ENCODE results near the gene LPAR3. TPM values are rescaled to one million over a fixed set of nuclear protein-coding genes. Genes with fewer than 3 reads are reported as not detected.

LPAR3 gene
- total RNA-seq, 2 experiments from 2014 or later = 0.58 to 0.81 TPM

GRCh38 chr1:84830136-84830535 is 62.9 kb downstream of the LPAR3 start:
- no peak overlapping the region for H3K4me3 Mint-ChIP-seq
- ChIA-PET POLR2A (no interaction called here), CTCF (interaction anchor here (1.1 to 1.2 kb wide), 2 partner anchors 14 to 27 kb away, joined by 3 to 4 read pairs; no protein-coding TSS in a partner anchor)
- H3K9me3 Mint-ChIP-seq = no peaks in the 10 kb centered on the region
- no peak for TF ChIP-seq CTCF (IDR thresholded peaks at IDR 0.05)
- no peaks in the 10 kb centered on the region for H3K36me3 Mint-ChIP-seq (ENCODE audit: low read depth)
- H3K27ac Mint-ChIP-seq = no peak overlapping the region
- ATAC-seq (no peak), DNase-seq (no peak)
- peaks cover 6% of the 10 kb centered on the region for H3K4me1 Mint-ChIP-seq (ENCODE audit: low read depth)
- intact Hi-C loops (cut with micrococcal nuclease) = no loop called here
- no peaks in the 10 kb centered on the region for H3K27me3 Mint-ChIP-seq

- ATAC-seq = no peak
- no peaks in the 10 kb centered on the region for H3K9me3 Mint-ChIP-seq
- H3K27me3 Mint-ChIP-seq = no peaks in the 10 kb centered on the region
- POLR2A ChIA-PET = interaction anchor here (1.3 kb wide), 1 partner anchor 547 kb away, joined by 3 read pairs; no protein-coding TSS in a partner anchor
- no peaks in the 10 kb centered on the region for H3K4me1 Mint-ChIP-seq (ENCODE audit: low read depth)
- no peak overlapping the region for H3K4me3 Mint-ChIP-seq
- no peak for TF ChIP-seq CTCF (IDR thresholded peaks at IDR 0.05)
- intact Hi-C loops (cut with micrococcal nuclease) = no loop called here
- H3K36me3 Mint-ChIP-seq (ENCODE audit: low read depth) = no peaks in the 10 kb centered on the region
- CTCF ChIA-PET = interaction anchor here (1.3 kb wide), 1 partner anchor 46 kb away, joined by 6 read pairs; no protein-coding TSS in a partner anchor
- no peak for DNase-seq
- no peak overlapping the region for H3K27ac Mint-ChIP-seq
Measured at GRCh38 chr1:84827976-84828375, 65.0 kb downstream of the LPAR3 start.

- CTCF ChIA-PET = interaction anchor here (1.3 kb wide), 1 partner anchor 45 kb away, joined by 6 read pairs; no protein-coding TSS in a partner anchor
- Mint-ChIP-seq H3K27ac (no peak overlapping the region), H3K4me3 (no peak overlapping the region), H3K27me3 (no peaks in the 10 kb centered on the region), H3K9me3 (no peaks in the 10 kb centered on the region), H3K4me1 (ENCODE audit: low read depth) (no peaks in the 10 kb centered on the region), H3K36me3 (ENCODE audit: low read depth) (no peaks in the 10 kb centered on the region)
- DNase-seq (no peak), ATAC-seq (no peak)
- intact Hi-C loops (cut with micrococcal nuclease) = no loop called here
- TF ChIP-seq CTCF (IDR thresholded peaks at IDR 0.05) = no peak
- POLR2A ChIA-PET = interaction anchor here (1.3 kb wide), 1 partner anchor 546 kb away, joined by 3 read pairs; no protein-coding TSS in a partner anchor
Measured at GRCh38 chr1:84827555-84827954, 65.5 kb downstream of the LPAR3 start.

- ChIA-PET CTCF (no interaction called here), POLR2A (interaction anchor here (0.6 kb wide), 1 partner anchor 383 kb away, joined by 3 read pairs; no protein-coding TSS in a partner anchor)
- intact Hi-C loops (cut with micrococcal nuclease) = no loop called here
- H3K27me3 Mint-ChIP-seq = no peaks in the 10 kb centered on the region
- H3K4me1 Mint-ChIP-seq (ENCODE audit: low read depth) = peaks cover 6% of the 10 kb centered on the region
- H3K36me3 Mint-ChIP-seq (ENCODE audit: low read depth) = no peaks in the 10 kb centered on the region
- TF ChIP-seq CTCF (IDR thresholded peaks at IDR 0.05) = no peak
- no peak overlapping the region for H3K27ac Mint-ChIP-seq
- DNase-seq (no peak), ATAC-seq (no peak)
- H3K9me3 Mint-ChIP-seq = no peaks in the 10 kb centered on the region
- no peak overlapping the region for H3K4me3 Mint-ChIP-seq
Measured at GRCh38 chr1:84825161-84825560, 67.8 kb downstream of the LPAR3 start.

GRCh38 chr1:84823991-84824390 is 69.0 kb downstream of the LPAR3 start:
- CTCF ChIA-PET = interaction anchor here (1.3 kb wide), 1 partner anchor 42 kb away, joined by 3 read pairs; no protein-coding TSS in a partner anchor
- Mint-ChIP-seq H3K4me1 (ENCODE audit: low read depth) (peaks cover 8% of the 10 kb centered on the region), H3K4me3 (no peak overlapping the region), H3K27ac (no peak overlapping the region), H3K27me3 (no peaks in the 10 kb centered on the region), H3K36me3 (ENCODE audit: low read depth) (no peaks in the 10 kb centered on the region), H3K9me3 (no peaks in the 10 kb centered on the region)
- DNase-seq (no peak), ATAC-seq (no peak)
- intact Hi-C loops (cut with micrococcal nuclease) = no loop called here
- POLR2A ChIA-PET = no interaction called here
- no peak for TF ChIP-seq CTCF (IDR thresholded peaks at IDR 0.05)
